ENCODE data around the gene TPCN2.

The TPCN2 gene

DNA sequence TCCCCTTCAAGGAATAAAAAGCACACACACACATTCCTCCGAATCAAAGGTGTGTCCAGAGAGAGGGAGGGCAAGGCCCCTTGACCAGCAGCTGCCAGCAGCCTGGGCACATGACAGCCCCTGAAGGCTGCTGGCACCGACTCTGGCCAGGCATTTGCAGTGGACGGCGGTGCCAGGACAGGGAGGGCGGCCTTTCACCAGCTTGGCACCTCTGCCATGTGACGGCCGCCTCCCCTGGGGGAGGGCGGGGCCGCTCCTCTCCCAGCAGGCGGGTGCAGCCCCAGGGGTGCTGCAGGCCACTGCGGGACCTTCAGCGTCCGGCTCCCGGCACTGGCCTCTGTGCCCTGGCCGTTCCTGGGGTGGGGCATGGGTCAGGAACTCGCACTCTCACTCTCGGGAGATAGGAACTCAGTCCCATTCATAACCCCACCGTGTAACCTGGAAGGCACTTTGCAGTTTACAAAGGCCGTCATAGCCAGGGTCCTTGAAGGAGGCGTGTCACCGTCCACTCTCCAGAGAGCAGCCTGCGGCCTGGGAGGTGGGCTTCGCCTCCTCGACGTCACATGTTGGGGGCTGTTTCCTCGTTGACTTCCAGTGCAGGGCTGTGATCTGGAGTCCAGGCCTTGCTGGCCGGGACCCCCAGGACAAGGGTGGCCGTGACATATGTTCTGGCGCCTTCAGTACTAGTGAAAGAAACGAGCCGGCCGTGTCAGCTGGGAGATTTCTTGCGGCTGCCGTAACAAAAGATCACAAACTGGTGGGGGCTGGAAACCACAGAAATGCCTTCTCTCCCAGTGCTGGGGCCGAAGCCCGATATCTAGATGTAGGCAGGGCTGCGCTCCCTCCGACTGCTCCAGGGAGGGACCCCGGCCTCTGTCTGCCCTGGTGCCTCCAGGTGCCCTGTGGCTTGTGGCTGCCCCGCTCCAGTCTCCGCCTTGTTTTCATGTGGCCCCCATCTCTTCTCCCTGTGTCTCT, 67.1 kb downstream of the TPCN2 start:
- no peak for DNase-seq

GRCh38 chr11:69116671-69117070, 67.9 kb downstream of the TPCN2 start:
- no peak for DNase-seq

DNA sequence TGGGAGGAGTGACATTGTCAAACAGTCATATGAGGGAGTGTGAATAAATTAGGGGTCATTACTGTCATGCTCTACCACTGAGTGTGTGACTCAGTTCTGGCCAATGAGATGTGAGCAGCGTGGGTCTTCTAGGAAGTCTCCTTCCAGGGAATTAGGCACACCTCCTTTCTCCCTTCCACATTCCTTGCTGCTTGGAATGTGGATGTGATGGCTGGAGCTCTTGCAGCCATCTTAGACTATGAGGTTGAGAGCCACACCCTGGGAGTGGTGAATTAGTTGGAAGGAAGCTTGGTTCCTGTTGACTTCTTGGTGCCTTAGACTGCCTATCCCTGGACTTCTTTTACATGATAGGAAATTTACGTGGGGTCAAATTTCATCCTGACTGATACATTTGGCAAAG, 70.5 kb downstream of the TPCN2 start:
- no peak for DNase-seq

DNA sequence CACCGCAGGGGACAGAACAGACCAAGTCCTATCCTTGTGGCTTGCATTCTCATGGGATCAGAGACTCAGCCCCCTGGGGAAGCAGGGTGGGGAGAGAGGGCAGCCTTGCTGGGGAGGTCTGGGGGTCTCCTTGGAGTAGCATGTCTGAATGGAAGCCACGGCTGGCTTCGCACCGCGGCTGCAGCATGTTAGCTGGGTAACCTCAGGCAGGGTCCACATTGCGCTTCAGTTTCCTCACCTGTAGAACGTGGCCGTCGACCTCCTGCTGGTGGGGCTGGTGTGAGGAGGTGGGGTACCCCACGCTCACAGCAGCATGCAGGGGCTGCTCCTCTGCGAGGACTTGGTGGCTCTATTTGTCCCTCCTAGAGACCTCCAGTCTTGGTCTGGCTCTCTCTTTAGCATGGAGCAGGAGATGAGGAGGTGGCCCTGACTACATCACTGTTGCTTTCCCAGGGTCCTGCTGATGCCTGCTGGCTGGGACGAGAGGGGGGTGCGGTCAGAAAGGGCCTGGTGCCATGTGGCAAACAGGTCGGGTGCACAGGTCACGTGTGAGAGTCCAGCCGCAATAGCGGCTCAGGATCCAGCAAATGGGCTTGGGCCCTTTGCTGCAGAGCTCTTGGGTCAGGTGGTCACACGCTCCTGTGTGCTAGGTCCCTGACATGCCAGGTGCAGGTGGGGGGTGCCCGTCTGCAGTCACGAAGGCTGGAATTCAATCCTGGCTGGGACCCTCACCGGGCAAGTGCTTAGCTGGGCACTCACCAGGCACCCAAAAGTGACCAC, 71.6 kb downstream of the TPCN2 start:
- no peak for DNase-seq

- no peak for DNase-seq
These were observed 72.3 kb downstream of the TPCN2 start for GRCh38 chr11:69121021-69121420.

- no peak for DNase-seq
These were observed 73.0 kb downstream of the TPCN2 start for GRCh38 chr11:69121621-69122325.

DNA sequence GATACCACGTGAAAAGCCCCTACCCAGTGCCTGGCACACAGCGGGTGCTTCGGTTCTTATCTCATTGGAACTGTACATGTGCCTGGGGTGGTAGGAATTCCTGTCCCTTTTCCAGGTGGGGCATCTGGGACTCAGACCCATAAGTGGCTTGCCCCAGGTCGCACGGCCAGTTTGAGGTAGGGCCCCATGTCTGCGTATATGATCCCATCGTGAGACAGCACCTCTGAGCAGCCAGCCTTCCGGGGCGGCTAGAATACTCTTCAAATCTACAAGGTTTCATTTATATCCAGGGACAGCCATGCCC, 73.5 kb downstream of the TPCN2 start:
- DNase-seq = no peak

GRCh38 chr11:69122630-69123431, 74.1 kb downstream of the TPCN2 start:
- DNase-seq = no peak

DNA sequence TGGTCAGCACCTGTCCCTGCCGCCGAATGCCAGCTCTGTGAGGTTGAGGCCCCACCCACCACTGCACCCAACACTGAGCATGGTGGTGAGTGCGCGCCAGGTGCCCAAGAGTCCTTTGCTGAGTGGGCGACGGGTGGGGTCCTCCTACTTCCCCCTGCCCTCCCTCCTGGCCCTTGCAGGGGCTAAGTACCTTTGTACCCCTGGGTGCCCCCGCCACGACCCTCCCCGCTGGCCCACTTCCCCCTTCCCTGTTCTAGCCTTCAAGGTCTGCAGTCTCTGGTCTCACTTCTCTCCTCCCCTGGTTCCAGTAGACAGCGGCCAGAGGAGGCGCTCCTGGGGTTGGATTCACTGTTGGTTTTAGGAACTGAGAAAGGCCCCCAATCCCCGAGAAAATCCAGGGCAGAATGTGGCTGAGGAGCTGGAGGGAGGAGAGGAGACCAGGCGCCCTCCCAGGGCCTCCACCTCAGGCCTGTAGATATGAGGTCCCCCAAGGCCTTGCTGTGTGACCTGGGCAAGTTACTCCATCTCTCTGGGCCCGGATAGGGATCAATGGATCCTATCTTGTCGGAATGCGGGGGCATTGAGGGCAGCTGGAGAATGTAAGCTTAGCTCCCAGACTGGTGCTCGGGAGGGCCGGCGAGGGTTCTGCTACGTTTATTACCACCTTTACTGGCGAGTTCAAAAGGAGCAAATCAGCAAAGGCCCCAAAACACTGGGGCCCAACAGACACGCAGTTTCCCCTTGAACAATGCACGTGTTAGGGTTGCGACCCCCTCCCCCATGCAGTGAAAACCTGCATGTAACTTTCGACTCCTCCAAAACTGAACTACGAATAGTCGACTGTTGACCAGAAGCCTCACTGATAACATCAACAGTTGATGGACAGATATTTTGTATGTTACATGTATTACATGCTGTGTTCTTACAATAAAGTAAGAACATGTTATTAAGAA, 75.1 kb downstream of the TPCN2 start:
- DNase-seq = no peak

GRCh38 chr11:69125861-69126260, 77.1 kb downstream of the TPCN2 start:
- DNase-seq = no peak

- no peak for DNase-seq
These were observed 77.6 kb downstream of the TPCN2 start for GRCh38 chr11:69126286-69126685.

DNA sequence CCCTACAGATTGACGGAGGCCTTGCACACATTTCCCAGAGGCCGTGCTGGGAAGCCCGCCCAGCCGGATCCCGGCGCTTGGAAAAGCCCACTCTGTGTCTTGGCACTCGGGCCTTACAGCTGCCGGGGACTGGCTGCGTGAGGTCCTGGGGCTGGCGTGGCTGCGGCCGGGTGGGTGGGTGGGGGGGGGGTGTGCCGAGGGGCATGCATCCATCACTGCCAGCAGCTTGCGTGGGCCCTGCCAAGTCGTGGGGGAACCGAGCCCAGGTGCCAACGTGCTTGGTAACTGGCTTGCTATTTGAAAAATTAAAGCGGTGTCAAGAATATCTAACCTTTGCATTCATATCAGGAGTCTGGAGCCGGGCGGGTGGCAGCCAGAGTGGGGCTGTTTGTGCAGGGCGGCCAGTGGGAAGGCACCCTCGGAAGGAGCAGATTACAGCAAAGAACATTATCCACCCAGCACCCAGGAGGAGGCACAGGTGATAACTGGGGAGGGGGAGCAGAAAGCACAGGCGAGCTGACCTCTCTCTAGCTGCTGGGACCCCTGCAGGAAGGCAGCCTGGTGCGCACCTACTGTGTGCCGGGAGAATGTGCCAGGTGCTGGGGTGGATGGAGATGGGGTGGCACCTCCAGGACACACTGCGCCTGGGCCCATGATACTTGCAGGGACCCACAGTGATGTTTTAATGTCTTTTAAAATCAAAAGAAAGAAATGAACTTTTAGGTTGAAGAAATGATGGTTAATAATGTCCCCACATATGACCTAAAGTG, 78.5 kb downstream of the TPCN2 start:
- no peak for DNase-seq

DNA sequence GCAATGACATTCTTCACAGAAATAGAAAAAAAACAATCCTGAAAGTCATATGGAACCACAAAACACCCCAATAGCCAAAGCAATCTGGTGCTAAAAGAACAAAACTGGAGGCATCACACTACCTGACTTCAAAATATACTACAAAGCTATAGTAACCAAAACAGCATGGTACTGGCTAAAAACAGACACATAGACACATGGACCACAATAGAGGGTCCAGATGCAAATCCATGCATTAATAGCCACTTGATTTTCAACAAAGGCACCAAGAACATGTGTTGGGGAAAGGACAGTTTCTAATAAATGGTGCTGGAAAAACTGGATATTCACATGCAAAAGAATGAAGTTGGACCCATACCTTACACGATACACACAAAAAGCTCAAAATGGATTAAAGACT, 79.2 kb downstream of the TPCN2 start:
- no peak for DNase-seq

- no peak for DNase-seq
These were observed 80.3 kb downstream of the TPCN2 start for GRCh38 chr11:69129053-69129452.

- no peak for DNase-seq
These were observed 80.9 kb downstream of the TPCN2 start for GRCh38 chr11:69129647-69130046.

- DNase-seq = no peak
These were observed 81.9 kb downstream of the TPCN2 start for GRCh38 chr11:69130654-69131053.

- no peak for DNase-seq
These were observed 82.4 kb downstream of the TPCN2 start for GRCh38 chr11:69131121-69131566.

DNA sequence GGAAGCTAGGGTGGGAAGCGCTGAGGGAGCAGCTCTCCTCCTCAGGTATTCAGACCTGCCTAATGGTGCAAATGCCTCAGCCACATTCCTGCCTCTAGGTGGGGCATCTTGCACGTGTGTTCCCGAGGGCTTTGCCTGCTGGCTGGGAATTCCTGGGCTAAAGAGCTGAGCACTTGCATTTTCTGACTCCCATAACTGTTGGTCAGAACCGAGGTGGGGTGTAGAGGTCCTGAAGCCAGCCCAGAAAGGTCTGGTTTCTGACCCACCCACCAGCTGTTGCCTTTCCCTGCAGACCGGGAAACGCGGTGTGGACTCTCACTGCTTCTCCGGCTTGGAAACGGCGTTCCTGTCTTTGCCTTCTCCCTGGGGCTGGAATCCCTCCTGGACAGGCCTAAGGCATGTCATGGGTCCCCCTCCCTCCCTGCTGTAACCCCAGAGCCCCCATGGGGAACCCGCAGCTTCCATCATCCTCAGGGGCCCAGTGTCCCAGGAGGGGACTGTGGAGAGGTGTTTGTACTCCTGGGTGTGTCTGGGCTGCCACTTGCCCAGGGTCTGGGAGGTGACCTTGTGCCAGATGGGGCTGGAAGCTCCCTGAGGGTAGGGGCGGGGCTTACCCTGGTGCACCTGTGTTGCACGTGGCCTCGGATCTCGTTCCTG, 83.0 kb downstream of the TPCN2 start:
- DNase-seq = no peak

GRCh38 chr11:69132301-69132670, 83.6 kb downstream of the TPCN2 start:
- DNase-seq = no peak

DNA sequence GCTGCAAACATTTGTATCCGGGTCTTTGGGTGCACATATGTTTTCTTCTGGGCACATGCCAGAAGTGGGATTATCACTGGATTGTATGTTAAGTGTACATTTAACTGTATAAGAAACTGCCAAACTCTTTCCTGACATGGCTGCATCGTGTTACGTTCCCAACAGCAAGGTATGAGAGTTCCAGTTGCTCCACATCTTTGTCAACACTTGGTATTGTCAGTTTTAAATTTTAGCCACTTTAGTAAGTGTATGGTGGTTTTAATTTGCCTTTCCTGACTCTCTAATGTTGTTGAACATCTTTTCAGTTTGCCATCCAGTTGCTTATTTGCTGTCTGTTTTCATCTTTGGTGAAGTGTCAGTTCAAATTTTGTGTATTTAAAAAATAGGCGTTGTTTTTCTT, 84.5 kb downstream of the TPCN2 start:
- DNase-seq = no peak

Measured in NCI-H446 treated with DMSO at 0.1 percent for 48 hours (cell line).